Glutamatergic neuron (in vitro differentiated cells): ENCODE measurements around the gene NSMCE3. TPM values are rescaled to one million over a fixed set of nuclear protein-coding genes. Genes with fewer than 3 reads are reported as not detected.

Source experiments
- DNase-seq: peaks from one replicate; pipeline ENCODE4 v3.0.0; 2022
- H3K27ac Mint-ChIP-seq: one replicate; pipeline ENCODE4 v1.8.0; 2020; ENCODE audit warnings: mild to moderate bottlenecking, mixed read lengths, inconsistent platforms; ENCODE audit not compliant: unreplicated experiment
- H3K27me3 Mint-ChIP-seq: one replicate; pipeline ENCODE4 v1.8.0; 2020; ENCODE audit warnings: mild to moderate bottlenecking, moderate library complexity, mixed read lengths, inconsistent platforms; ENCODE audit not compliant: unreplicated experiment
- H3K36me3 Mint-ChIP-seq: one replicate; pipeline ENCODE4 v1.8.0; 2020; ENCODE audit warnings: mild to moderate bottlenecking, mixed read lengths, inconsistent platforms; ENCODE audit not compliant: unreplicated experiment
- H3K4me1 Mint-ChIP-seq: one replicate; pipeline ENCODE4 v1.8.0; 2020; ENCODE audit warnings: mild to moderate bottlenecking, low read depth, mixed read lengths, inconsistent platforms; ENCODE audit not compliant: unreplicated experiment
- H3K4me3 Mint-ChIP-seq: one replicate; pipeline ENCODE4 v1.8.0; 2020; ENCODE audit warnings: mild to moderate bottlenecking, mixed read lengths, inconsistent platforms; ENCODE audit not compliant: unreplicated experiment
- H3K9me3 Mint-ChIP-seq: one replicate; pipeline ENCODE4 v1.8.0; 2020; ENCODE audit warnings: mild to moderate bottlenecking, moderate library complexity, mixed read lengths, inconsistent platforms; ENCODE audit not compliant: unreplicated experiment
- CTCF ChIP-seq: fragments of 200-600 bp; sonication (generic); IDR thresholded peaks from one replicate; pipeline ENCODE4 v1.5.0; 2021; ENCODE audit not compliant: partially characterized antibody, unreplicated experiment
- total RNA-seq: library from RNA; stranded (reverse); fragmentation: NEBNext Ultra II Directional; extraction: Animal tissue kit (Norgen Biotek cat#: 25700); gene quantifications from one replicate; pipeline ENCODE4 v1.2.1, GENCODE V29; 2021; ENCODE audit not compliant: unreplicated experiment

The NSMCE3 gene
- total RNA-seq, 1 donor from 2014 or later = 6.5 TPM

GRCh38 chr15:29266052-29266582, 3.5 kb downstream of the NSMCE3 start:
- H3K27me3 Mint-ChIP-seq = peaks cover 2% of the 10 kb centered on the region
- H3K36me3 Mint-ChIP-seq = no peaks in the 10 kb centered on the region
- no peak overlapping the region for H3K27ac Mint-ChIP-seq
- no peak for DNase-seq
- H3K4me3 Mint-ChIP-seq = no peak overlapping the region
- TF ChIP-seq CTCF = no peak
- H3K9me3 Mint-ChIP-seq = peaks cover 1% of the 10 kb centered on the region
- H3K4me1 Mint-ChIP-seq = peaks cover 13% of the 10 kb centered on the region

GRCh38 chr15:29263289-29263688, 6.3 kb downstream of the NSMCE3 start:
- no peaks in the 10 kb centered on the region for H3K36me3 Mint-ChIP-seq
- peaks cover 2% of the 10 kb centered on the region for H3K27me3 Mint-ChIP-seq
- H3K4me1 Mint-ChIP-seq = peaks cover 7% of the 10 kb centered on the region
- no peak overlapping the region for H3K27ac Mint-ChIP-seq
- no peak for DNase-seq
- no peaks in the 10 kb centered on the region for H3K9me3 Mint-ChIP-seq
- no peak for TF ChIP-seq CTCF
- H3K4me3 Mint-ChIP-seq = no peak overlapping the region

- Mint-ChIP-seq H3K9me3 (no peaks in the 10 kb centered on the region), H3K36me3 (no peaks in the 10 kb centered on the region), H3K27me3 (peaks cover 2% of the 10 kb centered on the region), H3K4me1 (peaks cover 7% of the 10 kb centered on the region), H3K27ac (no peak overlapping the region), H3K4me3 (no peak overlapping the region)
- no peak for TF ChIP-seq CTCF
- DNase-seq = no peak
Measured at GRCh38 chr15:29262738-29263137, 6.9 kb downstream of the NSMCE3 start.

- DNase-seq = no peak
- Mint-ChIP-seq H3K4me1 (no peaks in the 10 kb centered on the region), H3K27me3 (peaks cover 2% of the 10 kb centered on the region), H3K27ac (no peak overlapping the region), H3K4me3 (no peak overlapping the region), H3K36me3 (no peaks in the 10 kb centered on the region), H3K9me3 (no peaks in the 10 kb centered on the region)
- TF ChIP-seq CTCF = no peak
Measured at GRCh38 chr15:29260896-29261295, 8.7 kb downstream of the NSMCE3 start.

GRCh38 chr15:29259233-29259632, 10.4 kb downstream of the NSMCE3 start:
- Mint-ChIP-seq H3K36me3 (no peaks in the 10 kb centered on the region), H3K4me1 (no peaks in the 10 kb centered on the region), H3K27ac (no peak overlapping the region), H3K27me3 (peaks cover 2% of the 10 kb centered on the region), H3K9me3 (no peaks in the 10 kb centered on the region), H3K4me3 (no peak overlapping the region)
- TF ChIP-seq CTCF = no peak
- DNase-seq = no peak
